DLD1 (cell line): ENCODE measurements around the gene GIMD1.

ENCODE experiments used
- in situ Hi-C: cut with HindIII; loops from 2 replicates; pipeline ENCODE4 v1.10.0; 2017; ENCODE audit warnings: low sequenced_read_pairs

Gene GIMD1

DNA sequence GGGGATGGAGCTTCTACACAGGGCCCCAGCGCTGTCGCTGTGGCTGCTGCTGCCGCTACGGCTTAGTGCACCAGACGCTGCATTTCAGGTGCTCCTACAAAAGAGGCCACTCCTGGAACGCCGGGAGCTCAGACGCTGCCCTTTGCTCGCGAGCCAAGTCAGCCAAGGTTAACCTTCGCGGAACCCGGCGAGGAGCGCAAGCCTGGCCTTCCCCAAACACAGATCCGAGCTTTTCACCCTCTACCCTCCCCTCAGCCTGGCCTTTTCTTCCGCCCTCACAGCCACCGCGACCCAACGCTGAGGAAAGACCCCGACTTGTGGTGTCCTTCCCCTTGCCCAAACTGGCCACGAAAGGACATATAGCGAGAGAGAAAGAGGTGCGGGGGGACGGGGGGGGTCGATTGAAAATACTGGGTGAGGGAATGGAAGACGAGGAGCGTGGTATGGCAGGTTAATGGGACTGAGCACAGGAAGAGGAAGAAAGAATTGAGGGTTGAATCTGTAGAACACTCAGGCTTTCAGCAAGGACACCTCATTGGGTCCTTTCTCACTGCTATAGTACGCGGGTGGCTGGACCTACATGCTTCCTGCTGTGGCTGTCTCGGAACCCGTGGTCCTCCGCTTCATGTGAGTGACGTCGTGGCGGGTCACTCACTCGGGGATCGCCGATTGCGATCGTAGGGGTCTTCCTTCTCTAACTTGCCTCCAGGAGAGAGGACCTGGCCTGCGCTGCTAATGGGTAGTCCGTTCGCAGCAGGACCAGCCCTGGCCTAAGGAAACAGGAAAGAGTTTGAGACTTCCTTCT lies 52.4 kb downstream of the GIMD1 start, which contains the start of the genes AIMP1 and TBCK:
TSS of gene AIMP1 (plus strand) at position 583 of the 805 bp plus-strand sequence. CDS start 8,460 bp downstream, outside the sequence.
TSS of gene TBCK (minus strand) at position 242 of the 805 bp plus-strand sequence. CDS start 7,249 bp downstream, outside the sequence.
- in situ Hi-C loops = no loop called here

DNA sequence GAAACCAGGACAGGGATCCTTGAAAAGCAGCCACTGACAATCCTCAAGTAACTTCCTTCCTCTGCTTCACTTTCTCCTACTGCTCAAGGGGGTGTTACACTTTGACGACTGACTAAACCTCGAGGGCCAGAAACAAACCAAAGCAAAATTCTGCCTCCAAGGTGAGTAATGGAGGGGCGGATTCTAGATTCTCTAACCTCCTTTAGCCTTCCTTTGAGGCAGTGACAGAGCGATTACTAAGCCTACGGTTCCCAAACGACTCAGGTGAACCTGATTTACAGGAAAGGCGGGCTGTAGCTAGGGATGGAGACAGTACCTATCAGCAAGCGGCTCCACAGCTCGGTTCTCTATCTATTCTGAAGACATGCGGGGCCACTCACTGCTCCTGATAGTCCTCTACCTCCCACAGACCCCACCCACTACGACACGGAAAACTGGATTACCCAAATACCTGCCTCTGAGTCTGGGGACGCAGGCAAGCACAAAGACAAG lies 53.1 kb downstream of the GIMD1 start:
- in situ Hi-C loops = no loop called here

DNA sequence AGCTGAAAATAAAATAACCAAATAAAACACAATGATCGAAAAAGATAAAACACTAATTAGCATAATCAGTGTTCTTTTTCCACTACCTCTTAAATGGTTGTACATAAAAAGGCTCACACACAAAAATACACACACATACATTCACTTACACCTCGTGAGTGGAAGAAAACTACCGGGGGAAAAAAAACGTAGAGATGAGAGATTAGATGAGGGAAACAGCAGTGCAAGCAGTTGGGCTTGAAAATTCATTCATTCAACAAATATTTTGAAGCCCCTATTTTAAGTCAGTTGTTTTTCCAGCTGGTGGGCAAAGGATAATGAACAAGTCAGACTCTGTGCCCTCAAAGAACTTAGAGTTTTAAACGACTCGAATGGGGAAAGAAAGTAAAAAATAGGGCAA lies 53.6 kb downstream of the GIMD1 start:
- in situ Hi-C loops = no loop called here

DNA sequence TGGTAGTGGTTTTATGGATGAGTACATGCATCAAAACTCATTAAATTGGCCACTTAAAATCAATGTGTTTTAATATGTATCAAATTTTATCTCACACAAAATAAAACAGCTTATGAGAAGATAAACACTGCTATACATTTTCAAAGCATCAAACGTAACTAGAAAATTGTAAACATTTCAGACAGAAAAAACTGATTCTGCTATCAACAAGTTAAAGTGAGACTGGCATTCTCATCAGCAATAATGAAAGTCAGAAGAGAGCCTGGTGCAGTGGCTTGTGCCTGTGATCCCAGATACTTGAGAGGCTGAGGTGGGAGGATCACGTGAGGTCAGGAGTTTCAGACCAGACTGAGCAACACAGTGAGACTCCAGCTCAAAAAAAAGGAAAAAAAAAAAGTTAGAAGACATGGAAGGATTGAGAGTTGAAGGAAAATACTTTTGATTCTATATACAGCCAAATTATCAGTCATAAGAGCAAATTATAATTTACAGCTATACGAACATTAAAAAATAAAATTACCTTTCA lies 55.5 kb downstream of the GIMD1 start:
- in situ Hi-C loops = no loop called here

DNA sequence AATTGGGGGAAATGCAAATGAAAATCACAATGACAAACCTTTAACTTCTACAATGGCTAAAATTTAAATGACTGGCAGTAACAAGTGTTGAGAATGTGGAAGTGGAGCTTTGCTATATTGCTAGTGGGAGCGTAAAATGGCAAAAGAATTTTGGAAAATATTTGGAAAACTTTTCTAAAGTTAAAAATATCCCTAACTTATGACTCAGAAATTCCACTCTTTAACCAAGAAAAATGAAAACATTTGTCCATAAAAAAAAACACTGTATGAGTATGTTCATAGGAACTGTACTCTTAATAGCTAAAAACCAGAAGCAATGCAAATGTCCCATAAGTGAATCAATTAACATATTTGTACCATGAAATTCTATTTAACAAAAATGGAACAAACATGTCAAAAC lies 56.2 kb downstream of the GIMD1 start:
- in situ Hi-C loops = no loop called here
